HG03354 (cell line): ENCODE results near the gene LMNA.

Source experiments
- ATAC-seq: cut with Tn5 transposase; IDR thresholded peaks from one replicate; pipeline ENCODE4 v1.9.1; 2021; ENCODE audit warnings: mild to moderate bottlenecking; ENCODE audit not compliant: unreplicated experiment, poor library complexity, severe bottlenecking

LMNA gene

DNA sequence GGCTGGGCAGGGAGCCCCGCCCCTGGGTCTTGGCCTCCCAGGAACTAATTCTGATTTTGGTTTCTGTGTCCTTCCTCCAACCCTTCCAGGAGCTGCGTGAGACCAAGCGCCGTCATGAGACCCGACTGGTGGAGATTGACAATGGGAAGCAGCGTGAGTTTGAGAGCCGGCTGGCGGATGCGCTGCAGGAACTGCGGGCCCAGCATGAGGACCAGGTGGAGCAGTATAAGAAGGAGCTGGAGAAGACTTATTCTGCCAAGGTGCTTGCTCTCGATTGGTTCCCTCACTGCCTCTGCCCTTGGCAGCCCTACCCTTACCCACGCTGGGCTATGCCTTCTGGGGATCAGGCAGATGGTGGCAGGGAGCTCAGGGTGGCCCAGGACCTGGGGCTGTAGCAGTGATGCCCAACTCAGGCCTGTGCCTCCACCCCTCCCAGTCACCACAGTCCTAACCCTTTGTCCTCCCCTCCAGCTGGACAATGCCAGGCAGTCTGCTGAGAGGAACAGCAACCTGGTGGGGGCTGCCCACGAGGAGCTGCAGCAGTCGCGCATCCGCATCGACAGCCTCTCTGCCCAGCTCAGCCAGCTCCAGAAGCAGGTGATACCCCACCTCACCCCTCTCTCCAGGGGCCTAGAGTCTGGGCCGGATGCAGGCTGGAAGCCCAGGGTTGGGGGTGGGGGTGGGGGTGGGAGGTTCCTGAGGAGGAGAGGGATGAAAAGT, 20.4 kb downstream of the LMNA start:
- ATAC-seq = no peak

DNA sequence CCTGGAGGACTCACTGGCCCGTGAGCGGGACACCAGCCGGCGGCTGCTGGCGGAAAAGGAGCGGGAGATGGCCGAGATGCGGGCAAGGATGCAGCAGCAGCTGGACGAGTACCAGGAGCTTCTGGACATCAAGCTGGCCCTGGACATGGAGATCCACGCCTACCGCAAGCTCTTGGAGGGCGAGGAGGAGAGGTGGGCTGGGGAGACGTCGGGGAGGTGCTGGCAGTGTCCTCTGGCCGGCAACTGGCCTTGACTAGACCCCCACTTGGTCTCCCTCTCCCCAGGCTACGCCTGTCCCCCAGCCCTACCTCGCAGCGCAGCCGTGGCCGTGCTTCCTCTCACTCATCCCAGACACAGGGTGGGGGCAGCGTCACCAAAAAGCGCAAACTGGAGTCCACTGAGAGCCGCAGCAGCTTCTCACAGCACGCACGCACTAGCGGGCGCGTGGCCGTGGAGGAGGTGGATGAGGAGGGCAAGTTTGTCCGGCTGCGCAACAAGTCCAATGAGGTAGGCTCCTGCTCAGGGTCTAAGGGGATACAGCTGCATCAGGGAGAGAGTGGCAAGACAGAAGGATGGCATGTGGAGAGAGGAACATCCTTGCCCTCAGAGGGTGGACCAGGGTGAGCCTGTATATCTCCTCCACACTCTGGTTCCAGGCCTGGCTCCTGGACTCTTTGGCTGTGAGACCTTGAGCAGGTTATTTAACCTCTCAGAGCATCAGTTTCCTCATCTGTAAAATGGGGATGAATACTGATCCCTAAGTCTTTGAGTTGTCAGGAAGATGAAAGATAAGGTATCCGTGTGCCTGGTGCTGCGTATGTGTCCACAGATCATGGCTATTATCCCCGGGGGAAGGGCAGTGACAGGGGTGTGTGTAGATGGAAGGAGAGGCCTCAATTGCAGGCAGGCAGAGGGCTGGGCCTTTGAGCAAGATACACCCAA, 21.7 kb downstream of the LMNA start:
- no peak for ATAC-seq

DNA sequence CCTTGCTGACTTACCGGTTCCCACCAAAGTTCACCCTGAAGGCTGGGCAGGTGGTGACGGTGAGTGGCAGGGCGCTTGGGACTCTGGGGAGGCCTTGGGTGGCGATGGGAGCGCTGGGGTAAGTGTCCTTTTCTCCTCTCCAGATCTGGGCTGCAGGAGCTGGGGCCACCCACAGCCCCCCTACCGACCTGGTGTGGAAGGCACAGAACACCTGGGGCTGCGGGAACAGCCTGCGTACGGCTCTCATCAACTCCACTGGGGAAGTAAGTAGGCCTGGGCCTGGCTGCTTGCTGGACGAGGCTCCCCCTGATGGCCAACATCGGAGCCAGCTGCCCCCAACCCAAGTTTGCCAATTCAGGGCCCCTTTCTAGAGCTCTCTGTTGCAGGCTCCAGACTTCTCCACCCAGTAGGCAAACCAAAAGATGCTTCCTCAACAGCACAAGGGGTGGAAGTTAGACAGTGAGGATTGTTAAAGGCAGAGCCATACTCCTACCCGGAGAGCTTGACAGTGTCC, 22.5 kb downstream of the LMNA start:
- ATAC-seq = no peak

- no peak for ATAC-seq
These were observed 24.0 kb downstream of the LMNA start for GRCh38 chr1:156138458-156138867.

- no peak for ATAC-seq
These were observed 26.6 kb downstream of the LMNA start for GRCh38 chr1:156140879-156141707.

GRCh38 chr1:156143765-156144489, 29.4 kb downstream of the LMNA start:
- no peak for ATAC-seq

- ATAC-seq = no peak
These were observed 30.2 kb downstream of the LMNA start for GRCh38 chr1:156144742-156145141.

DNA sequence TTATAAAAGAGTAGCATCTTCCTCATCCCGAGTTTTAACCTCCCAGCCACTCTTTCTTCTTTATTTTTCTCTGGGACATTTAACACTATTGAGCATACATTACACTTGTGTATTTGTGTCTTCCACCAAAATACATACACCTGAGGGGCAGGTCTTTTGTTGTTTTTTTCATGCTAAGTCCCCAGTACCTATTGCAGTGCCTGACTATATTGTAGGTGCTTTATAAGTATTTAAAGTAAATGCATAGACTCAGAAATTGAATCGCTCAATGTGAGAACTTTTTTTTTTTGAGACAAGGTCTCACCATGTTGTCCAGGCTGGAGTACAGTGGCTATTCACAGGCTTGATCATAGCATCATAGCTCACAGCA, 31.1 kb downstream of the LMNA start:
- no peak for ATAC-seq

DNA sequence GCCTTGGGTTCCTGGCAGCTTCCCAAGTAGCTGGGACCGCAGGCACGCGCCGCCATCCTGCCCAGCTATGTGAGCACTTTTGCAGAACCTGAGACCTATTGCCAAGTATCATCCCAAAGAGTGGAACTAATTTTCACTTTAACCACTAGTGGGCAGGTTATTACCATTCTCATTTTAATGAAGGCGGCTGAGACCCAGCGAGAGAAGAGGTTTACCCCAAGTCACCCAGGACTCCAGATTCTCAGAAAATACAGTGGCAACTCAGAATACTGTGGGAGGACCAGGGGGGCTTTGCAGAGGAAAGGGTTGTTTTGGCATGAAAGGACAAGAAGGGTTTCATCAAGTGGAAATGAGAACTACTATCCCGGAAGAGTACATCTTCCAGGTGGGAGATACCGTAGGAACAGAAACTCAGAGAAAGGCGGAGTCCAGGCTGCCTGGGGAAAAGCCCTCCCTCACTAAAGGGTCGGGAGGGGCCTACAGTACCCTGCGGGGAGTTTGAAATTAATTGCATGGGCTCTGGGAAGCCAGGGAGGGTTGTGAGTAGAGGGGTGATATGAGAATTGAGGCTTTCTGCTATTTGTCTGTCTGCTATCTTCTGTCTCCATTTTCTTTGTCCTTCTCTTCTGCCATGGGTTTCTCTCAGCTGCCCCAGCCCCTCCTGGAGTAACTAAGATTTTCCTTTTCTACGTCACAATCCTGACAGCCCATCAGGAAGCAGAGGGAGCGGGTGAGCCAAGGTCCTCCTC, 31.7 kb downstream of the LMNA start:
- no peak for ATAC-seq

DNA sequence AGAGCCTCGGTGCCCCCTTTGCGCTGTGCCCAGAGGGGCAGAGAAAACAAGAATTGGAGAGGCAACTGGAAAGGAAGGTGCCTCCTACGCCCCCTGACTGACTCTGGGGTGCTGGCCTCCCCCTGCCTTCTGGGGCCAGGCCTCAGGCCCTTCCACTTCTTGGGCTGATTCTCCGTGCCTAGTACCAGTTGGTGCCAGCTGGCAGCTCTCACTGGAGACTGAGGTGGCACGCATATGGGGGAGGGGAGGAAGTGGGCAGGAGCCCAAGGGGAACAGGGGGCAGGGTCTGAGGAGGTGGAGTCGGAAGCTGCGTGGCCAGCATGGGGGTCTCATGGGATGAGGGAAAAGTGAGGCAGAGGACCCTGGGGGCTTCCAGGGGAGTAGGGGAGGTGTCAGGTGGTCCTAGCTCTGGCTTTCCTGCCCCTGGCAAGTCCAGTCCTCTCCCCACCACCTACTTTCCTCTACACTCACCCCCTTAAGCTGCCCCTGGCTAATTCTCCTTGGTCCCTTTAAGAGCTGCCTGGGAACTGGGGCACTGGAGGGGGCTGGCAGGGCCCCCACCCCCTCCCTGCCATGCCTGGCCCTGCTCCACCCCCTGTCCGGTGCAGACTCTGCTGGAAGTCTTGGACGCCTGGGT, 32.4 kb downstream of the LMNA start:
- no peak for ATAC-seq

DNA sequence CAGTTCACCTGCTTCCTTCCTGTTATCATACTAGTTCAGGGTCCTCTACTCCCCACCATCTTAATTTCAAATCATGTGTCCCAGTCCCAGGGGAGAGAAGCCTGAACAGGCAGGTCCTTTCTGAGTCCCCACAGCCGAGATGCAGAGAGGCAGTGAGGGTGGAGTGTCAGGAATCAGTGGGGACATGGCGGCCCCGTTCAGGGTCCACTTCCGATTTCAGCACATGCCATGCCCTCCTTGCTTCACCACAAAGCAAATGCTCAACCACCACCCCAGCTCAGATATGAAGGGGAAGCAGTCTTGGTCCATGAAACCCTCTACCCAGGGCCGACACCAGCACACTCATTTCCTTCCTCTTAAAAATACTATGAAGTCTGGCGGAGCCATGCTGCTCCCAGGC, 33.7 kb downstream of the LMNA start:
- peak; percentile 29 for ATAC-seq

DNA sequence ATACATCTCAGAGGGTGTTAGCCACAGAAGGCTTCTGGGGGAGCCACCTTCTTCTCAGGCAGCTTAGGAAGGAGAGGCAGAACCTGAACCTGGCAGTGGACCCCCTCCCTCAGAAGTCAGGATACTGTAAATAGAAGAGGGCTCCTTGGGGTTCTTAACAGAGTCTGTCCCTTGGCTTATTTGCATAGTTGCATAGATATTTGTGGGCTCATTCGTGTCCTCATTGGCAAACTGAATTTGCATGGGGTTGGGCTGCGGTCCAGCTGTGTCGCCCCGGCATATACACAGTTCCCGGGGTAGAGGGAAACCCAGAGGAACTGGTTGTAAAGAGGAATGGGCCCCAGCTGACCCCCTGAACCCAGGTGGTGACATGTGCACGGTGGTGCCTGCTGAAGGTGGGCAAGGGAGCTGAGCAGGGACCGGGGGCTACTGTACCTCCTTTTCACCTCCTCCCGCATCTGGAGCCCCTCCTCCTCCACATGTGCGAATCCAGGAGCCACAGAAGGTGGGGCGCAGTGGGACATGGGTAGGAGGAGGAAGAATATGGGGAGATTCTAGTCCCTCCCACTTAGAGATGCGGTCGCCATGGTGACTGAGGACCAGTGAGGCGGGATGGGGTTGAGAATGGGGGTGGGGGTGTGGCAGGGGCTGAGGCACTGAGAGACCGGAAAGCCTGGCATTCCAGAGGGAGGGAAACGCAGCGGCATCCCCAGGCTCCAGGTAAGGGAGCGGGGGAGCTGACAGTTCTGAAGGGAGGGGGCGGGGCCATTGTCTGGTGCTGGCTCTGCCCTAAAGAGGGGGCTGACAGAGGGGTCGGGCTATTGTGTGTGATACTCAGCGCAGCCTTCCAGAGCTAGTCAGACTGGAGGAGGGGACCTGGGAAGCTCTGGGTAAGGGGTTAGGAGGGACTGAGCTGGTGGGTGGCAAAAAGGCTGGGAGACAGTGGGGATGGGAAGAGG, 35.1 kb downstream of the LMNA start:
- ATAC-seq = peak; percentile 54

DNA sequence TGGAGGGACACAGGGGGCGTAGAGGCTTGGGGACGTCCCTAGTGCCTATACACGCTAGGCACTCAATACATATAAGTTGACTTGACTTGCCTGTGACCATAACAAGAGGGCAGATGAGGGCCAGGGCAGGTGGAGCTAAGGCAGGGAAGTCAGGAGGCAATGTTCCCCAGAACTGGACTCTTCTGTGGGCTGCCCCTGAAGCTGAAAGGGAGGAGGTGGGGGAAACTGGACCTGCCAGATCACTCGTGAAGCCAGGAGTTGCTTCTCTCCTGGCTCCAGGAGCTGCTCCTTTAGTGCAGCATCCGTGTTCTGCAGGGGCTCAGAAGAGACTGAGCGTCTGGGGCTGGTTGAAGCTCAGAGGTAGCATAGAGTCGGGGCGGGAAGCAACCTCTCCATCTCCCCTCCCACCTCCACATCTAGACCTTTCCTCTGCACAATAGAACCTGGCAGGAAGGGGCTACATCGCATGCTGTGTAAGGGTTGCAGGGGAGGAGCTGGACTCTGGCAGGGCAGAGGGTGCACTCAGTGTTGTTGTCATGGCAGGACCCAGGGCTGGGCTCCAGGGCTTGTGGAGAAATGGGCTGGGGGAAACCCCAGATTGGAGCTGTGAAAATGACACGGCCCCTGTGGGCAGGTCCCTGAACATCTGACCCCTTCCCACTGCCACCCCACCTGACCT, 36.0 kb downstream of the LMNA start:
- no peak for ATAC-seq

DNA sequence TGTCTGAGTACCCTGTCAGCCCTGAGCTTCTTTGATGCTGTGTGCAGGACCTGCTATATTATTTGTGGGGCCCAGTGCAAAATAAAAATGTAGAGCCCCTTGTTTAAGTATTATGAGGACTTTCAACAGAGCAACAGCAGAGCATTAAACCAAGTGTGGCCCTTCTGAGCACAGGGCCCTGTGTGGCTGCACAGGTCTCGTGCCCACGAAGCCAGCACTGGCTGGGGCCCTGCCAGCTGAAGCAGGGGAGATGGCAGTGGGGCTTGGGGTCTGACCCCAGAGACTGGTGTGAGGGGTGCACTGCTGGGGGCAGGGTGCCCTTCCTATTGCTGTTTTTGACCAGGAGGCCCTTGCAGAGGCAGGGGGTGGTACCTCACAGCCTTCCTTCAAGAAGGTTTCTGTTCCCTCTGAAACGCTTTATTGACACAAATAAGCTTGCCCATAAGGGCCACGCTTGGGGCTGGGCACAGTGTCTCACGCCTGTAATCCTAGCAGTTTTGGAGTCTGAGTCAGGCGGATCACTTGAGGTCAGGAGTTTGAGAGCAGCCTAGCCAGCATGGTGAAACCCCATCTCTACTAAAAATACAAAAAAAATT, 36.7 kb downstream of the LMNA start:
- ATAC-seq = no peak

DNA sequence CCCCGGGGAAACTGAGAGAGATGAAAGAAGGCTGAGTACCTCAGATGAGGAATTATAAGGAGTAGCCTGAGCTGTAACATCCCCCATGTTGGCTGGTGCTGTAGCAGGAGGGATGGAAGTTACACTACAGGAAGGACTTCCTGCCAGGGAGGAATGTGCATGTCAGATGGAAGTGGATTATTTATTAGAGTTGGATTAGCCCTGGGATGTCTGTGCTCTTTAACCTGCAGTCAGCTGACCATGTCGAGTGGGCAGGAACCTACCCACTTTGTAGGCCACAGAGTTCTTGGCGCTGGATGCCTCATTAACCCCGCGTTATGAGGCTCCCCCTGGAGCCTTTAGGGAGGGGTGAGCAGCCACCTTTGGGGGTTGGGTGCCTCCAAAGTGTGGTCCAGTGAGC, 38.1 kb downstream of the LMNA start:
- no peak for ATAC-seq

DNA sequence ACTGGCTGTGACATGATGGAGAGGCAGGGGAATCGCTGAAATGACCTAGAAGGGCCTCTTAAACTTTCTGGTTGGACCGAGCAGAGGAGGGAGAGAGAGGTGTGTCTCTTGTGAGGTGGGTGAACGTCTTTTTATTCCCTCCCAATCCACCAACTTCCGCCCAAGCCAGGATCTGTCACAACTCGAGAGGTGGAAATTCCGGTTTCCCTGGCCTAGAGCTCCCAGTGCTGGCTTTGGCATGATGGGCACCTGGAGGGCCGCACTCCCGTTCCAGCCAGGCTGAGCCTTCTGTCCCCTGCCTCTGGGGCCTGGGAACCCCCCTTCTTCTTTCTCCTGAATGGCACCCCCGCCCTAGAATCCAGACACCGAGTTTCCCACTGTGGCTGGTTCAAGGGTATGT, 38.9 kb downstream of the LMNA start, which contains the start of gene SEMA4A:
Gene SEMA4A (plus strand): TSS at position 224 of the 400 bp plus-strand sequence. CDS start 994 bp downstream, outside the sequence.
- ATAC-seq = no peak
